Activated CD8-positive, alpha-beta T cell treated with anti-CD3 and anti-CD28 coated beads, Interleukin-2, amount 10 ng/mL, durations not matched to agents 7 days and 5 days (primary cell): ENCODE measurements around the gene CCL23. TPM values are rescaled to one million over a fixed set of nuclear protein-coding genes. Genes with fewer than 3 reads are reported as not detected.
"Not testable (repeated sequence)": the region's sequence is repeated elsewhere in the genome, so short reads cannot be mapped to it uniquely, and the experiment has no call there.

Experiments used
- ATAC-seq: fragments of 150-1000 bp; cut with Tn5 transposase; one replicate; pipeline ENCODE4 v1.10.0; 2021; ENCODE audit warnings: moderate library complexity
- CTCF ChIA-PET: fragments of 350-600 bp; sonication (Branson Sonifier 250); formaldehyde crosslinking; loops from one replicate; lab custom pipeline; 2021; ENCODE audit warnings: antibody characterized with exemption; lab: Charles Lee
- POLR2A ChIA-PET: fragments of 350-600 bp; sonication (Branson Sonifier 250); formaldehyde crosslinking; loops from one replicate; lab custom pipeline; 2021; ENCODE audit warnings: antibody characterized with exemption; lab: Charles Lee
- DNase-seq: peaks from one replicate; pipeline ENCODE4 v3.0.0-alpha.2; 2020
- H3K27ac Mint-ChIP-seq: one replicate; pipeline ENCODE4 v1.8.0; 2021; ENCODE audit warnings: mild to moderate bottlenecking, mixed read lengths
- H3K27me3 Mint-ChIP-seq: one replicate; pipeline ENCODE4 v1.8.0; 2021; ENCODE audit warnings: low read depth, mixed read lengths
- H3K36me3 Mint-ChIP-seq: one replicate; pipeline ENCODE4 v1.8.0; 2021; ENCODE audit warnings: low read depth, mixed read lengths
- H3K4me1 Mint-ChIP-seq: one replicate; pipeline ENCODE4 v1.8.0; 2021; ENCODE audit warnings: low read depth, mixed read lengths
- H3K4me3 Mint-ChIP-seq: one replicate; pipeline ENCODE4 v1.8.0; 2021; ENCODE audit warnings: mild to moderate bottlenecking, mixed read lengths
- H3K9me3 Mint-ChIP-seq: one replicate; pipeline ENCODE4 v1.8.0; 2022; ENCODE audit warnings: mixed read lengths; ENCODE audit not compliant: insufficient read depth
- total RNA-seq, 2 experiments: library from RNA; stranded (reverse); gene quantifications; one replicate each; pipeline ENCODE4 v1.2.3, GENCODE V29; 2021

Gene CCL23
- total RNA-seq, 2 experiments from 2014 or later, result not detected

GRCh38 chr17:36002631-36003030, 15.1 kb downstream of the CCL23 start:
- CTCF ChIA-PET, result interaction anchor here (1.9 kb wide), 1 partner anchor 146 kb away, joined by 5 read pairs; no protein-coding TSS in a partner anchor
- peaks cover 2% of the 10 kb centered on the region for H3K27me3 Mint-ChIP-seq
- ATAC-seq (no peak), DNase-seq (no peak)
- peaks cover 7% of the 10 kb centered on the region for H3K4me1 Mint-ChIP-seq
- no peaks in the 10 kb centered on the region for H3K9me3 Mint-ChIP-seq
- no peak overlapping the region for H3K27ac Mint-ChIP-seq
- POLR2A ChIA-PET, result no interaction called here
- no peaks in the 10 kb centered on the region for H3K36me3 Mint-ChIP-seq
- H3K4me3 Mint-ChIP-seq, result no peak overlapping the region

- Mint-ChIP-seq H3K4me1 (peaks cover 7% of the 10 kb centered on the region), H3K9me3 (no peaks in the 10 kb centered on the region), H3K27ac (no peak overlapping the region), H3K4me3 (no peak overlapping the region), H3K36me3 (no peaks in the 10 kb centered on the region), H3K27me3 (peaks cover 3% of the 10 kb centered on the region)
- ATAC-seq (no peak), DNase-seq (no peak)
- POLR2A ChIA-PET, result no interaction called here
- CTCF ChIA-PET, result interaction anchor here (1.2 to 1.9 kb wide), 2 partner anchors 9 to 147 kb away, joined by 3 to 5 read pairs; no protein-coding TSS in a partner anchor
Observed at GRCh38 chr17:36001862-36002603, 15.7 kb downstream of the CCL23 start.

GRCh38 chr17:36001110-36001771, 16.5 kb downstream of the CCL23 start, which contains the start of gene CCL15:
CCL15 (minus strand) TSS chr17:36001553; CDS start chr17:36001492, 61 bp downstream.
- no peak for DNase-seq
- no peaks in the 10 kb centered on the region for H3K36me3 Mint-ChIP-seq
- H3K9me3 Mint-ChIP-seq, result no peaks in the 10 kb centered on the region
- ChIA-PET POLR2A (no interaction called here), CTCF (interaction anchor here (1.2 to 1.9 kb wide), 2 partner anchors 8 to 148 kb away, joined by 3 to 5 read pairs; no protein-coding TSS in a partner anchor)
- ATAC-seq, result no peak
- H3K4me1 Mint-ChIP-seq, result peaks cover 7% of the 10 kb centered on the region
- no peak within 1 kb of the TSS for H3K4me3 Mint-ChIP-seq
- H3K27me3 Mint-ChIP-seq, result peaks cover 10% of the 10 kb centered on the region
- H3K27ac Mint-ChIP-seq, result no peak within 1 kb of the TSS

- Mint-ChIP-seq H3K27ac (no peak overlapping the region), H3K9me3 (no peaks in the 10 kb centered on the region)
- CTCF ChIA-PET, result interaction anchor here (1.2 to 1.9 kb wide), 2 partner anchors 8 to 148 kb away, joined by 3 to 5 read pairs; no protein-coding TSS in a partner anchor
Observed at GRCh38 chr17:36000732-36001109, 17.1 kb downstream of the CCL23 start.

GRCh38 chr17:35998756-35999155, 19.0 kb downstream of the CCL23 start:
- Mint-ChIP-seq H3K9me3 (no peaks in the 10 kb centered on the region), H3K36me3 (no peaks in the 10 kb centered on the region), H3K27me3 (peaks cover 28% of the 10 kb centered on the region), H3K4me1 (no peaks in the 10 kb centered on the region), H3K27ac (no peak overlapping the region), H3K4me3 (no peak overlapping the region)
- POLR2A ChIA-PET, result no interaction called here
- ATAC-seq (no peak), DNase-seq (no peak)
- CTCF ChIA-PET, result no interaction called here

More at GRCh38 chr17:36000732-36001109, 17.1 kb downstream of the CCL23 start:
- Mint-ChIP-seq H3K4me1 (peaks cover 7% of the 10 kb centered on the region), H3K36me3 (no peaks in the 10 kb centered on the region), H3K4me3 (no peak overlapping the region), H3K27me3 (peaks cover 11% of the 10 kb centered on the region)
- no peak for DNase-seq
- POLR2A ChIA-PET, result no interaction called here
- ATAC-seq, result no peak

GRCh38 chr17:35998018-35998545, 19.7 kb downstream of the CCL23 start:
- H3K36me3 Mint-ChIP-seq, result no peaks in the 10 kb centered on the region
- no peak overlapping the region for H3K27ac Mint-ChIP-seq
- no peaks in the 10 kb centered on the region for H3K4me1 Mint-ChIP-seq
- H3K4me3 Mint-ChIP-seq, result no peak overlapping the region
- ATAC-seq, result no peak
- H3K27me3 Mint-ChIP-seq, result peaks cover 28% of the 10 kb centered on the region
- ChIA-PET CTCF (no interaction called here), POLR2A (no interaction called here)
- H3K9me3 Mint-ChIP-seq, result no peaks in the 10 kb centered on the region
- no peak for DNase-seq

GRCh38 chr17:35995346-35995745, 22.4 kb downstream of the CCL23 start:
- H3K4me1 Mint-ChIP-seq, H3K36me3 Mint-ChIP-seq, POLR2A ChIA-PET, H3K4me3 Mint-ChIP-seq, DNase-seq, H3K27ac Mint-ChIP-seq, ATAC-seq, H3K9me3 Mint-ChIP-seq: not testable (repeated sequence)
- CTCF ChIA-PET, result interaction anchor here (1.1 kb wide), 1 partner anchor 22 kb away, joined by 3 read pairs; no protein-coding TSS in a partner anchor
- H3K27me3 Mint-ChIP-seq, result peaks cover 30% of the 10 kb centered on the region

GRCh38 chr17:35991075-35991474, 26.7 kb downstream of the CCL23 start:
- H3K27ac Mint-ChIP-seq, result no peak overlapping the region
- CTCF ChIA-PET, result interaction anchor here (0.6 to 1.2 kb wide), 3 partner anchors 15 to 158 kb away, joined by 3 to 6 read pairs (median 3); no protein-coding TSS in a partner anchor
- DNase-seq (no peak), ATAC-seq (no peak)
- no peak overlapping the region for H3K4me3 Mint-ChIP-seq
- peaks cover 25% of the 10 kb centered on the region for H3K27me3 Mint-ChIP-seq
- POLR2A ChIA-PET, result no interaction called here
- no peaks in the 10 kb centered on the region for H3K4me1 Mint-ChIP-seq
- H3K36me3 Mint-ChIP-seq, result peaks cover 3% of the 10 kb centered on the region
- H3K9me3 Mint-ChIP-seq, result peaks cover 5% of the 10 kb centered on the region

GRCh38 chr17:35988164-35988563, 29.6 kb downstream of the CCL23 start:
- POLR2A ChIA-PET, result no interaction called here
- peaks cover 5% of the 10 kb centered on the region for H3K9me3 Mint-ChIP-seq
- CTCF ChIA-PET, result interaction anchor here (1.5 to 3.8 kb wide), 3 partner anchors 11 to 19 kb away, joined by 4 to 19 read pairs (median 6); no protein-coding TSS in a partner anchor
- no peak overlapping the region for H3K4me3 Mint-ChIP-seq
- ATAC-seq (no peak), DNase-seq (no peak)
- no peak overlapping the region for H3K27ac Mint-ChIP-seq
- no peaks in the 10 kb centered on the region for H3K4me1 Mint-ChIP-seq
- H3K27me3 Mint-ChIP-seq, result peaks cover 11% of the 10 kb centered on the region
- peaks cover 3% of the 10 kb centered on the region for H3K36me3 Mint-ChIP-seq

GRCh38 chr17:35986643-35987042, 31.1 kb downstream of the CCL23 start, which contains the start of gene CCL14:
CCL14 (minus strand) TSS chr17:35986729; CDS start chr17:35986649, 80 bp downstream.
- H3K27me3 Mint-ChIP-seq, result peaks cover 7% of the 10 kb centered on the region
- ATAC-seq, result no peak
- H3K4me1 Mint-ChIP-seq, result no peaks in the 10 kb centered on the region
- no peak for DNase-seq
- H3K4me3 Mint-ChIP-seq, result no peak within 1 kb of the TSS
- ChIA-PET CTCF (interaction anchor here (3.8 kb wide), 1 partner anchor 11 kb away, joined by 19 read pairs; no protein-coding TSS in a partner anchor), POLR2A (no interaction called here)
- H3K36me3 Mint-ChIP-seq, result peaks cover 3% of the 10 kb centered on the region
- peaks cover 5% of the 10 kb centered on the region for H3K9me3 Mint-ChIP-seq
- H3K27ac Mint-ChIP-seq, result no peak within 1 kb of the TSS

- CTCF ChIA-PET, result interaction anchor here (3.8 to 11.9 kb wide), 3 partner anchors 8 to 164 kb away, joined by 19 to 174 read pairs (median 20); no protein-coding TSS in a partner anchor
- peaks cover 5% of the 10 kb centered on the region for H3K27me3 Mint-ChIP-seq
- no peak overlapping the region for H3K4me3 Mint-ChIP-seq
Observed at GRCh38 chr17:35984140-35984539, 33.6 kb downstream of the CCL23 start.

More at GRCh38 chr17:35984140-35984539, 33.6 kb downstream of the CCL23 start:
- Mint-ChIP-seq H3K27ac (no peak overlapping the region), H3K36me3 (no peaks in the 10 kb centered on the region), H3K9me3 (peaks cover 5% of the 10 kb centered on the region), H3K4me1 (no peaks in the 10 kb centered on the region)
- POLR2A ChIA-PET, result no interaction called here
- no peak for DNase-seq
- ATAC-seq, result no peak
